NCI-H524 (cell line): Measurements from ENCODE around the gene ARHGAP32.

ENCODE experiments used
- DNase-seq, 2 experiments: peaks; one replicate each; lab custom pipeline; 2025; lab: John Stamatoyannopoulos, UW

Gene ARHGAP32

GRCh38 chr11:129109701-129110100 lies 82.4 kb downstream of the ARHGAP32 start:
- no peak for DNase-seq

- no peak for DNase-seq
Observed at GRCh38 chr11:129106788-129107187, 85.3 kb downstream of the ARHGAP32 start.

- no peak for DNase-seq
Observed at GRCh38 chr11:129102756-129103155, 89.4 kb downstream of the ARHGAP32 start.

GRCh38 chr11:129102225-129102624 lies 89.9 kb downstream of the ARHGAP32 start:
- no peak for DNase-seq

GRCh38 chr11:129093283-129093682 lies 98.8 kb downstream of the ARHGAP32 start:
- no peak for DNase-seq

- no peak for DNase-seq
Observed at GRCh38 chr11:129090056-129090455, 102.1 kb downstream of the ARHGAP32 start.

GRCh38 chr11:129089279-129089678 lies 102.8 kb downstream of the ARHGAP32 start:
- no peak for DNase-seq

GRCh38 chr11:129086976-129087375 lies 105.1 kb downstream of the ARHGAP32 start:
- no peak for DNase-seq

- no peak for DNase-seq
Observed at GRCh38 chr11:129077191-129077590, 114.9 kb downstream of the ARHGAP32 start.

GRCh38 chr11:129075757-129076156 lies 116.4 kb downstream of the ARHGAP32 start:
- no peak for DNase-seq

GRCh38 chr11:129067454-129067853 lies 124.7 kb downstream of the ARHGAP32 start:
- DNase-seq, result no peak

- no peak for DNase-seq
Observed at GRCh38 chr11:129066229-129066628, 125.9 kb downstream of the ARHGAP32 start.

GRCh38 chr11:129063118-129063517 lies 129.0 kb downstream of the ARHGAP32 start:
- no peak for DNase-seq

GRCh38 chr11:129061492-129062230 lies 130.5 kb downstream of the ARHGAP32 start:
- DNase-seq, result no peak

GRCh38 chr11:129056916-129057315 lies 135.2 kb downstream of the ARHGAP32 start:
- DNase-seq, result no peak

GRCh38 chr11:129055196-129055595 lies 136.9 kb downstream of the ARHGAP32 start:
- no peak for DNase-seq

GRCh38 chr11:129048911-129049310 lies 143.2 kb downstream of the ARHGAP32 start:
- no peak for DNase-seq

- DNase-seq, result no peak
Observed at GRCh38 chr11:129045150-129045549, 147.0 kb downstream of the ARHGAP32 start.

GRCh38 chr11:129042503-129042902 lies 149.6 kb downstream of the ARHGAP32 start:
- DNase-seq, result no peak

- no peak for DNase-seq
Observed at GRCh38 chr11:129041611-129042018, 150.5 kb downstream of the ARHGAP32 start.

- no peak for DNase-seq
Observed at GRCh38 chr11:129040934-129041333, 151.2 kb downstream of the ARHGAP32 start.

GRCh38 chr11:129035244-129035643 lies 156.9 kb downstream of the ARHGAP32 start:
- DNase-seq, result no peak

GRCh38 chr11:129034001-129034400 lies 158.1 kb downstream of the ARHGAP32 start:
- DNase-seq, result no peak
